ENCODE results near the gene NPAS1. TPM values are rescaled to one million over a fixed set of nuclear protein-coding genes. Genes with fewer than 3 reads are reported as not detected.

Gene NPAS1
- total and polyA plus RNA-seq, 2 experiments from 2014 or later = 5.6 to 9.8 TPM

GRCh38 chr19:46999377-46999776, 20.3 kb upstream of the NPAS1 start:
- peaks cover 42% of the 10 kb centered on the region for H3K36me3 Mint-ChIP-seq (ENCODE audit: low read depth)
- Histone ChIP-seq H3K4me2 (no peak overlapping the region), H2AFZ (no peak overlapping the region), H3K36me3 (ENCODE audit: insufficient read depth) (no peaks in the 10 kb centered on the region), H3K4me1 (ENCODE audit: insufficient read depth) (peaks cover 7% of the 10 kb centered on the region; the same call in 1 of the 2 replicates), H3K4me3 (no peak overlapping the region), H3F3A (replicated peaks; ENCODE audit: low read depth) (0 out of 2 replicates have a peak, but pooled peaks cover 4% of the 10 kb centered on the region), H3K79me2 (replicated peaks; ENCODE audit: insufficient read depth) (no peaks in the 10 kb centered on the region), H3K27ac (ENCODE audit: low read depth) (no peak overlapping the region), H3K9me2 (ENCODE audit: insufficient read depth) (no peaks in the 10 kb centered on the region), H4K20me1 (replicated peaks; ENCODE audit: insufficient read depth) (no peaks in the 10 kb centered on the region), H3K27me3 (ENCODE audit: insufficient read depth) (no peaks in the 10 kb centered on the region)
- no peak for ATAC-seq
- no peak for TF ChIP-seq ZNF114 (CRISPR knock-in tag; IDR thresholded peaks at IDR 0.05)
- no peak for TF ChIP-seq JUNB (IDR thresholded peaks at IDR 0.05; ENCODE audit: unreplicated experiment)
- no peak for TF ChIP-seq NANOG (IDR thresholded peaks at IDR 0.05; ENCODE audit: borderline replicate concordance)
- no peak for TF ChIP-seq ZNF331 (CRISPR knock-in tag; IDR thresholded peaks at IDR 0.05; ENCODE audit: low read depth)
- TF ChIP-seq, protein P1, sequence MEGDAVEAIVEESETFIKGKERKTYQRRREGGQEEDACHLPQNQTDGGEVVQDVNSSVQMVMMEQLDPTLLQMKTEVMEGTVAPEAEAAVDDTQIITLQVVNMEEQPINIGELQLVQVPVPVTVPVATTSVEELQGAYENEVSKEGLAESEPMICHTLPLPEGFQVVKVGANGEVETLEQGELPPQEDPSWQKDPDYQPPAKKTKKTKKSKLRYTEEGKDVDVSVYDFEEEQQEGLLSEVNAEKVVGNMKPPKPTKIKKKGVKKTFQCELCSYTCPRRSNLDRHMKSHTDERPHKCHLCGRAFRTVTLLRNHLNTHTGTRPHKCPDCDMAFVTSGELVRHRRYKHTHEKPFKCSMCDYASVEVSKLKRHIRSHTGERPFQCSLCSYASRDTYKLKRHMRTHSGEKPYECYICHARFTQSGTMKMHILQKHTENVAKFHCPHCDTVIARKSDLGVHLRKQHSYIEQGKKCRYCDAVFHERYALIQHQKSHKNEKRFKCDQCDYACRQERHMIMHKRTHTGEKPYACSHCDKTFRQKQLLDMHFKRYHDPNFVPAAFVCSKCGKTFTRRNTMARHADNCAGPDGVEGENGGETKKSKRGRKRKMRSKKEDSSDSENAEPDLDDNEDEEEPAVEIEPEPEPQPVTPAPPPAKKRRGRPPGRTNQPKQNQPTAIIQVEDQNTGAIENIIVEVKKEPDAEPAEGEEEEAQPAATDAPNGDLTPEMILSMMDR (conservative IDR thresholded peaks at IDR 0.05; ENCODE audit: low read depth in 2 of 2) = no peak
- TF ChIP-seq EZH2 (IDR thresholded peaks at IDR 0.05; ENCODE audit: low read depth, unreplicated experiment) = no peak
- TF ChIP-seq STAT1 (IDR thresholded peaks at IDR 0.05; ENCODE audit: unreplicated experiment) = no peak
- TF ChIP-seq POLR2AphosphoS5 (IDR thresholded peaks at IDR 0.05; ENCODE audit: low read depth) = no peak
- TF ChIP-seq EZH2phosphoT487 (IDR thresholded peaks at IDR 0.05; ENCODE audit: unreplicated experiment) = no peak
- no peak for TF ChIP-seq CREB1 (CRISPR knock-in tag; IDR thresholded peaks at IDR 0.05; ENCODE audit: low read depth)
- no peak for TF ChIP-seq ETS1 (IDR thresholded peaks at IDR 0.05)
- no peaks in the 10 kb centered on the region for H3K9me3 Mint-ChIP-seq
- H3K4me1 Mint-ChIP-seq = peaks cover 15% of the 10 kb centered on the region
- no peak for DNase-seq (ENCODE audit: low spot score)
- H3K27ac Mint-ChIP-seq = no peak overlapping the region
- no peak overlapping the region for H3K4me3 Mint-ChIP-seq
- H3K27me3 Mint-ChIP-seq (ENCODE audit: insufficient read depth, low read depth, poor library complexity) = peaks cover 16% of the 10 kb centered on the region

GRCh38 chr19:46999878-47000277, 19.8 kb upstream of the NPAS1 start:
- no peaks in the 10 kb centered on the region for H3K36me3 ChIP-seq (ENCODE audit: insufficient read depth)
- H3K27me3 ChIP-seq (ENCODE audit: insufficient read depth) = no peaks in the 10 kb centered on the region
- Mint-ChIP-seq H3K27me3 (ENCODE audit: insufficient read depth, low read depth, poor library complexity) (peaks cover 16% of the 10 kb centered on the region), H3K36me3 (ENCODE audit: low read depth) (peaks cover 42% of the 10 kb centered on the region), H3K4me1 (peaks cover 17% of the 10 kb centered on the region), H3K4me3 (no peak overlapping the region), H3K27ac (no peak overlapping the region), H3K9me3 (no peaks in the 10 kb centered on the region)
- H3K4me1 ChIP-seq (ENCODE audit: insufficient read depth) = peaks cover 7% of the 10 kb centered on the region; the same call in 1 of the 2 replicates
- DNase-seq (ENCODE audit: low spot score) (no peak), ATAC-seq (no peak)
- no peak overlapping the region for H3K4me2 ChIP-seq
- H4K20me1 ChIP-seq (replicated peaks; ENCODE audit: insufficient read depth) = no peaks in the 10 kb centered on the region
- H3K4me3 ChIP-seq = no peak overlapping the region
- no peaks in the 10 kb centered on the region for H3K9me2 ChIP-seq (ENCODE audit: insufficient read depth)
- no peak overlapping the region for H2AFZ ChIP-seq
- H3K27ac ChIP-seq (ENCODE audit: low read depth) = no peak overlapping the region
- no peaks in the 10 kb centered on the region for H3K79me2 ChIP-seq (replicated peaks; ENCODE audit: insufficient read depth)
- TF ChIP-seq, protein P2, sequence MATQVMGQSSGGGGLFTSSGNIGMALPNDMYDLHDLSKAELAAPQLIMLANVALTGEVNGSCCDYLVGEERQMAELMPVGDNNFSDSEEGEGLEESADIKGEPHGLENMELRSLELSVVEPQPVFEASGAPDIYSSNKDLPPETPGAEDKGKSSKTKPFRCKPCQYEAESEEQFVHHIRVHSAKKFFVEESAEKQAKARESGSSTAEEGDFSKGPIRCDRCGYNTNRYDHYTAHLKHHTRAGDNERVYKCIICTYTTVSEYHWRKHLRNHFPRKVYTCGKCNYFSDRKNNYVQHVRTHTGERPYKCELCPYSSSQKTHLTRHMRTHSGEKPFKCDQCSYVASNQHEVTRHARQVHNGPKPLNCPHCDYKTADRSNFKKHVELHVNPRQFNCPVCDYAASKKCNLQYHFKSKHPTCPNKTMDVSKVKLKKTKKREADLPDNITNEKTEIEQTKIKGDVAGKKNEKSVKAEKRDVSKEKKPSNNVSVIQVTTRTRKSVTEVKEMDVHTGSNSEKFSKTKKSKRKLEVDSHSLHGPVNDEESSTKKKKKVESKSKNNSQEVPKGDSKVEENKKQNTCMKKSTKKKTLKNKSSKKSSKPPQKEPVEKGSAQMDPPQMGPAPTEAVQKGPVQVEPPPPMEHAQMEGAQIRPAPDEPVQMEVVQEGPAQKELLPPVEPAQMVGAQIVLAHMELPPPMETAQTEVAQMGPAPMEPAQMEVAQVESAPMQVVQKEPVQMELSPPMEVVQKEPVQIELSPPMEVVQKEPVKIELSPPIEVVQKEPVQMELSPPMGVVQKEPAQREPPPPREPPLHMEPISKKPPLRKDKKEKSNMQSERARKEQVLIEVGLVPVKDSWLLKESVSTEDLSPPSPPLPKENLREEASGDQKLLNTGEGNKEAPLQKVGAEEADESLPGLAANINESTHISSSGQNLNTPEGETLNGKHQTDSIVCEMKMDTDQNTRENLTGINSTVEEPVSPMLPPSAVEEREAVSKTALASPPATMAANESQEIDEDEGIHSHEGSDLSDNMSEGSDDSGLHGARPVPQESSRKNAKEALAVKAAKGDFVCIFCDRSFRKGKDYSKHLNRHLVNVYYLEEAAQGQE (IDR thresholded peaks at IDR 0.05; ENCODE audit: unreplicated experiment) = no peak
- TF ChIP-seq CREB1 (CRISPR knock-in tag; IDR thresholded peaks at IDR 0.05; ENCODE audit: low read depth) = no peak
- H3F3A ChIP-seq (replicated peaks; ENCODE audit: low read depth) = 0 out of 2 replicates have a peak, but pooled peaks cover 4% of the 10 kb centered on the region

Data from GM23338 (cell line).